HG03095 (cell line): Measurements from ENCODE around the gene CELF4.
A peak's percentile ranks its signal among the peaks of the same experiment; 100 is the strongest.

ENCODE experiments used
- ATAC-seq: cut with Tn5 transposase; IDR thresholded peaks from one replicate; pipeline ENCODE4 v1.9.1; 2021; ENCODE audit warnings: moderate library complexity; ENCODE audit not compliant: unreplicated experiment

Gene CELF4

GRCh38 chr18:37330173-37330572 lies 235.4 kb downstream of the CELF4 start:
- no peak for ATAC-seq

- ATAC-seq: no peak
Observed at GRCh38 chr18:37328946-37329719, 236.5 kb downstream of the CELF4 start.

- no peak for ATAC-seq
Observed at GRCh38 chr18:37327063-37327577, 238.5 kb downstream of the CELF4 start.

GRCh38 chr18:37322492-37323035 lies 243.0 kb downstream of the CELF4 start:
- ATAC-seq: peak; percentile 72

GRCh38 chr18:37321582-37322491 lies 243.8 kb downstream of the CELF4 start:
- ATAC-seq: no peak

- no peak for ATAC-seq
Observed at GRCh38 chr18:37320317-37320716, 245.3 kb downstream of the CELF4 start.

GRCh38 chr18:37318360-37319355 lies 246.9 kb downstream of the CELF4 start:
- ATAC-seq: no peak

- ATAC-seq: no peak
Observed at GRCh38 chr18:37317486-37317885, 248.1 kb downstream of the CELF4 start.

- no peak for ATAC-seq
Observed at GRCh38 chr18:37316468-37316867, 249.1 kb downstream of the CELF4 start.

- ATAC-seq: no peak
Observed at GRCh38 chr18:37315935-37316334, 249.7 kb downstream of the CELF4 start.

- ATAC-seq: no peak
Observed at GRCh38 chr18:37314534-37314933, 251.1 kb downstream of the CELF4 start.

- no peak for ATAC-seq
Observed at GRCh38 chr18:37313624-37314023, 252.0 kb downstream of the CELF4 start.

- no peak for ATAC-seq
Observed at GRCh38 chr18:37309861-37310260, 255.7 kb downstream of the CELF4 start.

GRCh38 chr18:37309059-37309458 lies 256.5 kb downstream of the CELF4 start:
- no peak for ATAC-seq

GRCh38 chr18:37307181-37307580 lies 258.4 kb downstream of the CELF4 start:
- no peak for ATAC-seq

- ATAC-seq: no peak
Observed at GRCh38 chr18:37306432-37306831, 259.2 kb downstream of the CELF4 start.

GRCh38 chr18:37305066-37305465 lies 260.5 kb downstream of the CELF4 start:
- ATAC-seq: no peak

GRCh38 chr18:37304012-37304680 lies 261.5 kb downstream of the CELF4 start:
- no peak for ATAC-seq

- no peak for ATAC-seq
Observed at GRCh38 chr18:37303009-37303408, 262.6 kb downstream of the CELF4 start.

- ATAC-seq: no peak
Observed at GRCh38 chr18:37302519-37302918, 263.1 kb downstream of the CELF4 start.
